PFSK-1 (cell line): ENCODE measurements around the gene BFSP1.

Experiments
- FOXP2 ChIP-seq: optimal IDR thresholded peaks from 2 replicates; pipeline ENCODE3; 2011; ENCODE audit warnings: borderline replicate concordance, control low read depth, inconsistent platforms; ENCODE audit not compliant: insufficient read depth; ENCODE audit errors: extremely low read length, extremely low read depth
- POLR2AphosphoS5 ChIP-seq: IDR thresholded peaks from 2 replicates; pipeline ENCODE4 v1.6.1; 2012; ENCODE audit warnings: low read depth, mild to moderate bottlenecking, control low read depth, low read length, moderate library complexity
- SIN3A ChIP-seq: IDR thresholded peaks from 2 replicates; pipeline ENCODE4 v1.6.1; 2012; ENCODE audit warnings: mild to moderate bottlenecking, low read length, moderate library complexity, borderline replicate concordance; ENCODE audit not compliant: insufficient read depth
- TAF1 ChIP-seq: IDR thresholded peaks from 2 replicates; pipeline ENCODE4 v1.6.1; 2012; ENCODE audit warnings: low read length, control low read depth, borderline replicate concordance; ENCODE audit not compliant: insufficient read depth
- TF ChIP-seq, protein P1 (sequence below), 2 experiments: IDR thresholded peaks; 2 replicates each; pipeline versions ENCODE4 v1.6.1 to v1.8.0; 2011 to 2012; ENCODE audit warnings: low read depth in 2 of 2, low read length in 2 of 2, control low read depth in 1 of 2, inconsistent platforms in 1 of 2, mild to moderate bottlenecking in 1 of 2, moderate library complexity in 1 of 2; ENCODE audit not compliant: insufficient read depth in 1 of 2

The BFSP1 gene

DNA sequence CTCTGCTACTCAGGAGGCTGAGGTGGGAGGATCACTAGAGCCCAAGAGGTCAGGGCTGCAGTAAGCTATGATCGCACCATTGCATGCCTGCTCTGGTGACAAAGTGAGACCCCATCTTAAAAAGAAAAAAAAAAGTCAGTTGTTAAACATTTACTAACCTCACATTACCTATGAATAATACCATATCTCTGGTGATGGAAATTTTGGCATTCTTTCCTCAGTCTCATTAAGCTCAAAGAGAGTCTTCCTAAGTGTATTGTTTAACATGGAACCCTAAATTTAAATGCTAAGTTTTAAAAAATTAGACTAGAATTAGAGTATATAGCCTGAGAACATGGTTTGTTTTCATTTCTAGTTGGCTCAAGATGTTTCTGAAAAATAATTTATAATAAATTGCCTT, 11.3 kb upstream of the BFSP1 start:
- TF ChIP-seq, protein P1, sequence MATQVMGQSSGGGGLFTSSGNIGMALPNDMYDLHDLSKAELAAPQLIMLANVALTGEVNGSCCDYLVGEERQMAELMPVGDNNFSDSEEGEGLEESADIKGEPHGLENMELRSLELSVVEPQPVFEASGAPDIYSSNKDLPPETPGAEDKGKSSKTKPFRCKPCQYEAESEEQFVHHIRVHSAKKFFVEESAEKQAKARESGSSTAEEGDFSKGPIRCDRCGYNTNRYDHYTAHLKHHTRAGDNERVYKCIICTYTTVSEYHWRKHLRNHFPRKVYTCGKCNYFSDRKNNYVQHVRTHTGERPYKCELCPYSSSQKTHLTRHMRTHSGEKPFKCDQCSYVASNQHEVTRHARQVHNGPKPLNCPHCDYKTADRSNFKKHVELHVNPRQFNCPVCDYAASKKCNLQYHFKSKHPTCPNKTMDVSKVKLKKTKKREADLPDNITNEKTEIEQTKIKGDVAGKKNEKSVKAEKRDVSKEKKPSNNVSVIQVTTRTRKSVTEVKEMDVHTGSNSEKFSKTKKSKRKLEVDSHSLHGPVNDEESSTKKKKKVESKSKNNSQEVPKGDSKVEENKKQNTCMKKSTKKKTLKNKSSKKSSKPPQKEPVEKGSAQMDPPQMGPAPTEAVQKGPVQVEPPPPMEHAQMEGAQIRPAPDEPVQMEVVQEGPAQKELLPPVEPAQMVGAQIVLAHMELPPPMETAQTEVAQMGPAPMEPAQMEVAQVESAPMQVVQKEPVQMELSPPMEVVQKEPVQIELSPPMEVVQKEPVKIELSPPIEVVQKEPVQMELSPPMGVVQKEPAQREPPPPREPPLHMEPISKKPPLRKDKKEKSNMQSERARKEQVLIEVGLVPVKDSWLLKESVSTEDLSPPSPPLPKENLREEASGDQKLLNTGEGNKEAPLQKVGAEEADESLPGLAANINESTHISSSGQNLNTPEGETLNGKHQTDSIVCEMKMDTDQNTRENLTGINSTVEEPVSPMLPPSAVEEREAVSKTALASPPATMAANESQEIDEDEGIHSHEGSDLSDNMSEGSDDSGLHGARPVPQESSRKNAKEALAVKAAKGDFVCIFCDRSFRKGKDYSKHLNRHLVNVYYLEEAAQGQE (IDR thresholded peaks at IDR 0.05; ENCODE audit: insufficient read depth in 1 of 2, low read depth in 2 of 2, low read length in 2 of 2) = no peak
- no peak for TF ChIP-seq FOXP2
- TF ChIP-seq POLR2AphosphoS5 = no peak
- no peak for TF ChIP-seq TAF1
- no peak for TF ChIP-seq SIN3A

DNA sequence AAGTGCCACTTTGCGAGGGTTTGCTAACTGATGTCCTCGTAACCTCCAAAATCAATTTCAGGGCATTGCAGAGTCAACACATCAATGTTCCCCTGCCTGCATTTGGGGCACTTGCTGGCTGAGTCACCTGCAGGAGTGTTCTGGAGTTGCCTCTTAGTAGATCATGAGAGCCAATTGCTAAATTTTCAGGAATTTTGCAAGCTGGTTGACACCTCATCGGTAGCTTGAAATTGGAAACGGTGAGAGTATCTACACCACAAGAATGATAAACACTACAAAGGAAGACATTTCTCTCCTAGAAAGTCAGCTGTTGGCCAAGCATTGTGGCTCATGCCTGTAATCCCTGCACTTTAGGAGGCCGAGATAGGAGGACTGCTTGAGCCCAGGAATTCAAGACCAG, 10.8 kb upstream of the BFSP1 start:
- TF ChIP-seq, protein P1 (IDR thresholded peaks at IDR 0.05; ENCODE audit: insufficient read depth in 1 of 2, low read depth in 2 of 2, low read length in 2 of 2) = no peak
- no peak for TF ChIP-seq FOXP2
- TF ChIP-seq POLR2AphosphoS5 = no peak
- no peak for TF ChIP-seq SIN3A
- no peak for TF ChIP-seq TAF1

DNA sequence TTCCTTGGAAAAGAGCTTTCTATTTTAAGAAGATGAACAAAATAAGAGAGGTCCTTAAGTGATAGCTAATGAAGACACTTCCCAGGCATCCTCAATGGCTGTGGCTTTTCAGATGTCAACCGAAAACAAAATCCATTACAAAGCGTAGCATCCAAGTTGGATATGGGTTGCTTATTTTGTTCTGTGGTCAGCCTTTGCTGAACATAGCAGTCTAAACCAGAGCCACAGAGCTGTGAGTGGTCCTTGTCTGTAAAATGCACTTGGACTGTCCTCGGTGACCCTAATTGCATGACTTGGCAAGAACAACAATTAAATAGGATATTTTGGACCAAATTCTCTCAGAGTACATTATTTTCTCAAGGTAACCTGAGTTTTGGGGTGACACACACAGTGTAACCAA, 10.4 kb upstream of the BFSP1 start:
- TF ChIP-seq, protein P1 (IDR thresholded peaks at IDR 0.05; ENCODE audit: insufficient read depth in 1 of 2, low read depth in 2 of 2, low read length in 2 of 2) = no peak
- TF ChIP-seq SIN3A (no peak), TAF1 (no peak), POLR2AphosphoS5 (no peak), FOXP2 (no peak)

DNA sequence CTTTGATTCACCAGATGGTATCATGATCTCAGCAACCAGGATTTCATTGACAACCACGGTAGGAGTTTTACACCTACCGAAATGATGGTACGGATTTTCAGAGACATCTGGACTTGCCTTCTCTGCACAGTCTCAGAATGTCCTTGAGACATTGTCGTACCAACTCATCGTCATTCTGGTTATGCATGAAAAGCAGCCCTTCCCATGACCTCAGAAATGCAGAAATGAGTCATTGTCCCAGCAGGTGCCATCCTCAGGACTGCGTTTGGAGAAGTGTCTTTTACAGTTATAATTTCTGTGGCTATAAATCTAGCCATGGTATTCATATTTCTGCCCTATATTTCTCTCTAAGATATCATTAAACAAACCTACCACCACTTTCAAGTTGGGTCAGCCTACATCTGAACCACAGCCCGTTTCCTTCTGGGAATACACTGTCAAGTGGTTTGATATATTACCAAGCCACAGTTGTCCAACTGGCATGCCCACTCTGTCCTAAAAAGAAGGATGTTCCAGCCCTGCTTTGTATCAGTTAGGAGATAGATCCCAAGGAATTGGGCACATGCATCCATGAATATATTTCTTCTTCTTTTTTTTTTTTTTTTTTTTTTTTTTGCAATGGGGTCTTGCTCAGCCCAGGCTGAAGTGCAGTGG, 7.5 kb upstream of the BFSP1 start:
- TF ChIP-seq POLR2AphosphoS5 (no peak), SIN3A (no peak), FOXP2 (no peak)
- TF ChIP-seq, protein P1 (IDR thresholded peaks at IDR 0.05; ENCODE audit: insufficient read depth in 1 of 2, low read depth in 2 of 2, low read length in 2 of 2) = no peak

DNA sequence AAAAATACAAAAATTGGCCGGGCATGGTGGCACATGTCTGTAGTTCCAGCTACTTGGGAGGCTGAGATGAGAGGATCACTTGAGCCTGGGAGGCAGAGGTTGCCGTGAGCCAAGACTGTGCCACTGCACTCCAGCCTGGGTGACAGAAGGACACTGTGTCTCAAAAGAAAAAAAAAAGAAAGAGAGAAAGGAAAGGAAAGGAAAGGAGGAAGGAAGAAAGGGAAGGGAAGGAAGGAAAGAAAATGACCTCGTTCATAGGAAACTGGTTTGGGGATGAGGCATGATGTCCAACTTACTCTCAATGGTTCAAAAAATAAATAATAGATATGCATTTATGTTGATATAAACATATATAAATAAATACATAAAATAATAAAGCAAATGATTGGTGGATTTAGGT, 6.8 kb upstream of the BFSP1 start:
- TF ChIP-seq TAF1 (no peak), FOXP2 (no peak), SIN3A (no peak), POLR2AphosphoS5 (no peak)
- TF ChIP-seq, protein P1 (IDR thresholded peaks at IDR 0.05; ENCODE audit: insufficient read depth in 1 of 2, low read depth in 2 of 2, low read length in 2 of 2) = no peak
